OCI-LY7 (cell line): Measurements from ENCODE around the gene SLC44A4. TPM values are rescaled to one million over a fixed set of nuclear protein-coding genes. Genes with fewer than 3 reads are reported as not detected.

Experiments used
- BruUV-seq: library from RNA; stranded (reverse); fragments of 400-500 nt; replicated peaks from 2 replicates; lab custom pipeline; 2021; lab: Mats Ljungman, UMichigan
- CTCF ChIA-PET: fragments of 300-600 bp; sonication (Branson Sonifier 250); formaldehyde crosslinking; loops from one replicate; lab custom pipeline; 2022; ENCODE audit warnings: antibody characterized with exemption; ENCODE audit not compliant: unreplicated experiment; lab: Charles Lee
- POLR2A ChIA-PET: fragments of 300-600 bp; sonication (Branson Sonifier 250); formaldehyde crosslinking; loops from one replicate; lab custom pipeline; 2022; ENCODE audit warnings: antibody characterized with exemption; lab: Charles Lee
- DNase-seq: peaks from one replicate; pipeline ENCODE4 v3.0.0-alpha.2; 2015; ENCODE audit warnings: low spot score
- H2AFZ ChIP-seq: fragments of 200-600 bp; sonication (generic), shearing (Covaris generic); 2 replicates; pipeline ENCODE4 v1.6.1; 2014; ENCODE audit warnings: mild to moderate bottlenecking, antibody characterized with exemption, low read length, moderate library complexity
- H3K27ac ChIP-seq: fragments of 200-600 bp; sonication (generic); 2 replicates; pipeline ENCODE4 v1.5.1; 2014; ENCODE audit warnings: mixed run types, low read depth, mild to moderate bottlenecking, moderate library complexity, low read length, inconsistent platforms; ENCODE audit not compliant: poor library complexity, severe bottlenecking
- H3K36me3 ChIP-seq: fragments of 200-600 bp; sonication (generic); 2 replicates; pipeline ENCODE4 v1.6.1; 2014; ENCODE audit warnings: mild to moderate bottlenecking, antibody characterized with exemption, low read length, moderate library complexity, mixed read lengths; ENCODE audit not compliant: insufficient read depth
- H3K4me1 ChIP-seq: fragments of 200-600 bp; sonication (generic); 2 replicates; pipeline ENCODE4 v1.5.1; 2014; ENCODE audit warnings: mild to moderate bottlenecking, low read length; ENCODE audit not compliant: insufficient read depth, poor library complexity, severe bottlenecking
- H3K4me2 ChIP-seq: fragments of 200-600 bp; sonication (generic); 2 replicates; pipeline ENCODE4 v1.6.1; 2014; ENCODE audit warnings: mild to moderate bottlenecking, low read length
- H3K4me3 ChIP-seq: fragments of 200-600 bp; sonication (generic); 2 replicates; pipeline ENCODE4 v1.5.1; 2014; ENCODE audit warnings: mild to moderate bottlenecking, low read depth, low read length; ENCODE audit not compliant: poor library complexity, severe bottlenecking
- H3K79me2 ChIP-seq: fragments of 200-600 bp; sonication (generic); 2 replicates; pipeline ENCODE4 v1.6.1; 2016; ENCODE audit warnings: low read depth, mild to moderate bottlenecking, low read length, moderate library complexity, mixed read lengths; ENCODE audit not compliant: insufficient read depth
- H3K9me2 ChIP-seq: fragments of 200-600 bp; sonication (generic); 2 replicates; pipeline ENCODE4 v1.6.1; 2016; ENCODE audit warnings: mild to moderate bottlenecking, low read length, mixed read lengths; ENCODE audit not compliant: insufficient read depth
- H3K9me3 ChIP-seq: fragments of 200-600 bp; sonication (generic); 2 replicates; pipeline ENCODE4 v1.6.1; 2014; ENCODE audit warnings: mild to moderate bottlenecking, mixed run types, low read length, mixed read lengths
- H4K20me1 ChIP-seq: fragments of 200-600 bp; sonication (generic); 2 replicates; pipeline ENCODE4 v1.6.1; 2014; ENCODE audit warnings: mild to moderate bottlenecking, antibody characterized with exemption, low read length, moderate library complexity, mixed read lengths; ENCODE audit not compliant: insufficient read depth
- CTCF ChIP-seq: fragments of 200-600 bp; sonication (generic); conservative IDR thresholded peaks from 2 replicates; pipeline ENCODE4 v1.5.1; 2014; ENCODE audit warnings: mild to moderate bottlenecking, antibody characterized with exemption, low read length, moderate library complexity, mixed read lengths
- EZH2phosphoT487 ChIP-seq: fragments of 200-600 bp; sonication (generic); IDR thresholded peaks from 2 replicates; pipeline ENCODE4 v1.6.1; 2018; ENCODE audit warnings: low read depth, borderline replicate concordance, mild to moderate bottlenecking, mixed run types, antibody characterized with exemption, low read length, moderate library complexity, mixed read lengths
- intact Hi-C: fragments of 100-400 bp; cut with micrococcal nuclease; formaldehyde crosslinking; loops from one replicate; pipeline ENCODE4 v1.10.0; 2022; ENCODE audit not compliant: unreplicated experiment
- total RNA-seq, 2 experiments: library from RNA; depleted of rRNA in 1 of 2; stranded (reverse); fragments of >200 nt in 1 of 2; shearing (Covaris generic) in 1 of 2; gene quantifications; 2 replicates each; pipeline ENCODE4 v1.2.3, GENCODE V29; 2014 to 2022

SLC44A4 gene
- total RNA-seq, 2 experiments from 2014 or later = not detected

GRCh38 chr6:31901953-31902643, 23.3 kb upstream of the SLC44A4 start, which contains the start of gene ZBTB12:
TSS of gene ZBTB12 (minus strand) at chr6:31902086. CDS start at chr6:31901305, 781 bp downstream.
- POLR2A ChIA-PET = interaction anchor here (1.6 kb wide), 1 partner anchor 39 kb away, joined by 4 read pairs; the partner anchor contains the start of gene NEU1
- H3K36me3 ChIP-seq = no peaks in the 10 kb centered on the region
- peak within 1 kb of the TSS; percentile 75 for H3K4me3 ChIP-seq
- peak within 1 kb of the TSS; percentile 70 for H2AFZ ChIP-seq
- H4K20me1 ChIP-seq = no peaks in the 10 kb centered on the region
- intact Hi-C loops = loop anchor here (1.0 kb wide), 1 partner anchor 50 kb away; no protein-coding TSS in a partner anchor
- TF ChIP-seq CTCF (no peak), EZH2phosphoT487 (no peak)
- BruUV-seq = no TSS peak
- CTCF ChIA-PET = interaction anchor here (0.6 to 0.9 kb wide), 2 partner anchors 21 to 238 kb away, joined by 3 read pairs; partner anchors contain the start of gene GPANK1
- H3K4me2 ChIP-seq = peak within 1 kb of the TSS; percentile 69
- H3K9me2 ChIP-seq = no peaks in the 10 kb centered on the region
- H3K27ac ChIP-seq = peak within 1 kb of the TSS; percentile 11
- no peaks in the 10 kb centered on the region for H3K9me3 ChIP-seq
- peak; percentile 95 for DNase-seq
- H3K4me1 ChIP-seq = peaks cover 30% of the 10 kb centered on the region
- peaks cover 4% of the 10 kb centered on the region; the same call in 1 of the 2 replicates for H3K79me2 ChIP-seq

DNA sequence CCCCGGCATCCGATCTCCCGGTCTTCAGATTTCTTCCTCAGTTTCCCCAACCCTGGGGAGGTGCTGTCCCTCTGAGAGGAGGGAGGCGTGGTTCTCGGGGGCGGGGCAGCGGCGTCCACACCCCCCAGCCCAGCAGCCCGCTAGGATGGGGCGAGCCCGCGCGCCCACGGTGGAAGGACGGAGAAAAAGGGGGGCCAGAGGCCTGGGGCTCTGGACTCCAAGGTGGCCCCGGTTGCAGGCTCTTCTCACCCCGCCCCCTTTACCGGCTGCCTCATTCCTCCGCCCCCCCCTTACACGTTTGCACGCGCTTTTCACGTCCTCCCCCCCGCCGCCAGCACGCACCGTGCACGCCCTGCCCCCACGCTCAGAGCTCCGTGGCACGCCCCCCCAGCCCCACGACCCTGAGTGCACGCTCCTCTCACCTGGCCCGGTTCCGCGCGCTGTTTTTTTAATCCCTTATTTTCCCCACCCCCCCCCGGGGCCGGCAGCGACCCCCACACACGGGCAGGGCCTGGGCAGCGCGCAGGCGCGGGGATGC, 22.7 kb upstream of the SLC44A4 start:
- H3K4me2 ChIP-seq = peak overlapping the region; percentile 69
- DNase-seq = peak; percentile 64
- no peaks in the 10 kb centered on the region for H3K9me3 ChIP-seq
- ChIA-PET POLR2A (no interaction called here), CTCF (no interaction called here)
- H4K20me1 ChIP-seq = no peaks in the 10 kb centered on the region
- intact Hi-C loops = no loop called here
- H2AFZ ChIP-seq = peak overlapping the region; percentile 70; the same call in 1 of the 2 replicates
- peaks cover 8% of the 10 kb centered on the region; the same call in 1 of the 2 replicates for H3K79me2 ChIP-seq
- BruUV-seq = no TSS peak
- peak overlapping the region; percentile 75 for H3K4me3 ChIP-seq
- peaks cover 33% of the 10 kb centered on the region for H3K4me1 ChIP-seq
- H3K36me3 ChIP-seq = no peaks in the 10 kb centered on the region
- no peaks in the 10 kb centered on the region for H3K9me2 ChIP-seq
- H3K27ac ChIP-seq = peak overlapping the region; percentile 11
- no peak for TF ChIP-seq EZH2phosphoT487
- TF ChIP-seq CTCF = no peak
